ENCODE results near the gene CELA3A.
"Not testable (repeated sequence)": the region's sequence is repeated elsewhere in the genome, so short reads cannot be mapped to it uniquely, and the experiment has no call there.

DNA sequence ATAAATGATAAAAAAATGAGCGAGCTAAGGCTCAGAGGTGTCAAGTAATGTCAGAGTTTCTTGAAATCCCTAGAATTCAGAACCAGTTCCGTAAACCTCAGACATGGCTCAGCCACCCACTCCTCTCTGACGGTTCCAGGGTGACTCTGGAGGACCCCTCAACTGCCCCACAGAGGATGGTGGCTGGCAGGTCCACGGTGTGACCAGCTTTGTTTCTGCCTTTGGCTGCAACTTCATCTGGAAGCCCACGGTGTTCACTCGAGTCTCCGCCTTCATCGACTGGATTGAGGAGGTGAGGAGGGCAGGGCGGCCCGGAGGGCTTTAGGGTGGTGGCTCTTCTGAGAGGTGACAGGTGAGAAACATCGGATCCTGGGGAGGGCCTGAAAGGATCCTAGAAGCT is 8.1 kb downstream of the CELA3A start:
- TF ChIP-seq, protein P1, sequence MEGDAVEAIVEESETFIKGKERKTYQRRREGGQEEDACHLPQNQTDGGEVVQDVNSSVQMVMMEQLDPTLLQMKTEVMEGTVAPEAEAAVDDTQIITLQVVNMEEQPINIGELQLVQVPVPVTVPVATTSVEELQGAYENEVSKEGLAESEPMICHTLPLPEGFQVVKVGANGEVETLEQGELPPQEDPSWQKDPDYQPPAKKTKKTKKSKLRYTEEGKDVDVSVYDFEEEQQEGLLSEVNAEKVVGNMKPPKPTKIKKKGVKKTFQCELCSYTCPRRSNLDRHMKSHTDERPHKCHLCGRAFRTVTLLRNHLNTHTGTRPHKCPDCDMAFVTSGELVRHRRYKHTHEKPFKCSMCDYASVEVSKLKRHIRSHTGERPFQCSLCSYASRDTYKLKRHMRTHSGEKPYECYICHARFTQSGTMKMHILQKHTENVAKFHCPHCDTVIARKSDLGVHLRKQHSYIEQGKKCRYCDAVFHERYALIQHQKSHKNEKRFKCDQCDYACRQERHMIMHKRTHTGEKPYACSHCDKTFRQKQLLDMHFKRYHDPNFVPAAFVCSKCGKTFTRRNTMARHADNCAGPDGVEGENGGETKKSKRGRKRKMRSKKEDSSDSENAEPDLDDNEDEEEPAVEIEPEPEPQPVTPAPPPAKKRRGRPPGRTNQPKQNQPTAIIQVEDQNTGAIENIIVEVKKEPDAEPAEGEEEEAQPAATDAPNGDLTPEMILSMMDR (conservative IDR thresholded peaks at IDR 0.05; ENCODE audit: low read depth, low read length), result not testable (repeated sequence)
- TF ChIP-seq EZH2 (IDR thresholded peaks at IDR 0.05; ENCODE audit: borderline replicate concordance, low read depth, low read length, poor library complexity, severe bottlenecking), result not testable (repeated sequence)
